NCI-H128 (cell line): ENCODE results near the gene TRUB2.
"Not testable (repeated sequence)": the region's sequence is repeated elsewhere in the genome, so short reads cannot be mapped to it uniquely, and the experiment has no call there.

Experiments
- DNase-seq: peaks from one replicate; lab custom pipeline; 2025; ENCODE audit not compliant: unreplicated experiment; lab: John Stamatoyannopoulos, UW

The TRUB2 gene

GRCh38 chr9:128298535-128299482, 23.4 kb downstream of the TRUB2 start:
- DNase-seq = no peak

- no peak for DNase-seq
These were observed 24.9 kb downstream of the TRUB2 start for GRCh38 chr9:128297221-128297773.

- DNase-seq = no peak
These were observed 25.7 kb downstream of the TRUB2 start for GRCh38 chr9:128296340-128297220.

- no peak for DNase-seq
These were observed 28.1 kb downstream of the TRUB2 start for GRCh38 chr9:128294142-128294541.

- DNase-seq = no peak
These were observed 29.2 kb downstream of the TRUB2 start for GRCh38 chr9:128293091-128293490.

GRCh38 chr9:128292009-128292408, 30.2 kb downstream of the TRUB2 start:
- no peak for DNase-seq

- DNase-seq = no peak
These were observed 33.8 kb downstream of the TRUB2 start for GRCh38 chr9:128288273-128289004.

GRCh38 chr9:128286440-128286839, 35.8 kb downstream of the TRUB2 start:
- no peak for DNase-seq

GRCh38 chr9:128285033-128285784, 37.0 kb downstream of the TRUB2 start:
- DNase-seq = no peak

GRCh38 chr9:128282500-128282899, 39.7 kb downstream of the TRUB2 start:
- no peak for DNase-seq

- DNase-seq = no peak
These were observed 42.1 kb downstream of the TRUB2 start for GRCh38 chr9:128280084-128280622.

- DNase-seq = not testable (repeated sequence)
These were observed 42.9 kb downstream of the TRUB2 start for GRCh38 chr9:128279088-128280073.

GRCh38 chr9:128276574-128277270, 45.5 kb downstream of the TRUB2 start:
- no peak for DNase-seq

GRCh38 chr9:128276008-128276573, 46.2 kb downstream of the TRUB2 start, which contains the start of gene SWI5:
TSS of gene SWI5 (plus strand) at chr9:128276276.
- DNase-seq = peak; percentile 99

GRCh38 chr9:128275198-128276007, 46.8 kb downstream of the TRUB2 start, which contains the start of gene GOLGA2:
TSS of gene GOLGA2 (minus strand) at chr9:128276007. CDS start at chr9:128275976, 31 bp downstream.
- DNase-seq = no peak

GRCh38 chr9:128274245-128274644, 48.0 kb downstream of the TRUB2 start:
- DNase-seq = no peak

- no peak for DNase-seq
These were observed 50.7 kb downstream of the TRUB2 start for GRCh38 chr9:128271512-128271911.
